Thymus (tissue), 11 donors: ENCODE measurements around the gene KDM3A. TPM values are rescaled to one million over a fixed set of nuclear protein-coding genes. Genes with fewer than 3 reads are reported as not detected.

Source experiments
- DNase-seq, 9 donors: peaks; one replicate each; pipeline ENCODE4 v3.0.0-alpha.2; 2013; ENCODE audit warnings: low spot score in 9 of 9, low read depth in 6 of 9, missing footprints in 1 of 9
- H3K27ac ChIP-seq, 2 donors: one replicate each; pipeline ENCODE4 v1.5.1; 2013; ENCODE audit warnings: control low read depth in 1 of 2, low read depth in 1 of 2, low read length in 1 of 2, mild to moderate bottlenecking in 1 of 2, moderate library complexity in 1 of 2
- H3K27me3 ChIP-seq, 2 donors: one replicate each; pipeline ENCODE4 v1.5.1; 2013; ENCODE audit warnings: low read length in 1 of 2; ENCODE audit not compliant: control insufficient read depth in 2 of 2, insufficient read depth in 1 of 2
- H3K36me3 ChIP-seq, 2 donors: one replicate each; pipeline ENCODE4 v1.5.1; 2013; ENCODE audit warnings: low read length in 1 of 2, mild to moderate bottlenecking in 1 of 2, moderate library complexity in 1 of 2; ENCODE audit not compliant: control insufficient read depth in 2 of 2, insufficient read depth in 2 of 2
- H3K4me1 ChIP-seq, 2 donors: one replicate each; pipeline ENCODE4 v1.5.1; 2013; ENCODE audit warnings: low read length in 2 of 2; ENCODE audit not compliant: control insufficient read depth in 2 of 2, insufficient read depth in 2 of 2
- H3K4me3 ChIP-seq, 2 donors: one replicate each; pipeline ENCODE4 v1.5.1; 2013; ENCODE audit warnings: low read length in 2 of 2, control low read depth in 1 of 2, mild to moderate bottlenecking in 1 of 2
- H3K9me3 ChIP-seq, 2 donors: one replicate each; pipeline ENCODE4 v1.5.1; 2013; ENCODE audit warnings: low read length in 1 of 2, mild to moderate bottlenecking in 1 of 2; ENCODE audit not compliant: control insufficient read depth in 2 of 2, insufficient read depth in 1 of 2
- WGBS: extraction: QIAGEN DNeasy Blood & Tissue Kit; methylation state at CpG from one replicate; pipeline ENCODE4 v1.1.7; 2013; 5-methylcytosine and 5-hydroxymethylcytosine counted together
- polyA plus RNA-seq: library from polyadenylated mRNA; stranded (reverse); fragments of 200-250 nt; gene quantifications from one replicate; pipeline ENCODE4 v1.2.3, GENCODE V29; 2013
- total RNA-seq: library from RNA; stranded (reverse); fragments of 120-200 nt; gene quantifications from one replicate; pipeline ENCODE4 v1.2.4, GENCODE V29; 2013
- donor health status: healthy.

Gene KDM3A
- total and polyA plus RNA-seq, 2 donors: 46.1 to 53.4 TPM

DNA sequence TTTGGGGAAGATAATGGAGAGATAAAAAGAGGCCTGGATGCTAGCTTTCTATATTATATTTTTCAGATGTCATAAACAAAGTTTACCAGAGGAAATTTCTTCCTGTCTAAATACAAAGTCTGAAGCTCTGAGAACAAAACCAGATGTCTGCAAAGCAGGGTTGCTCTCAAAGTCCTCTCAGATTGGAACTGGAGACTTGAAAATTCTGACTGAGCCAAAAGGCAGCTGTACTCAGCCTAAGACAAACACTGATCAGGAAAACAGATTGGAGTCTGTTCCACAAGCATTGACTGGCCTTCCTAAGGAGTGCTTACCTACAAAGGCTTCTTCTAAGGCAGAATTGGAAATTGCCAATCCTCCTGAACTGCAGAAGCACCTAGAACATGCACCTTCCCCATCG is 25.1 kb downstream of the KDM3A start:
- WGBS: 99% methylated on average over 1 of the region's 1 CpG
- Histone ChIP-seq H3K9me3 (no peaks in the 10 kb centered on the region), H3K4me1 (peaks cover 0 to 3% of the 10 kb centered on the region in 2 donors), H3K27me3 (no peaks in the 10 kb centered on the region), H3K27ac (no peak overlapping the region), H3K36me3 (peaks cover 49 to 85% of the 10 kb centered on the region in 2 donors), H3K4me3 (no peak overlapping the region)
- no peak for DNase-seq

GRCh38 chr2:86468162-86469033 is 27.2 kb downstream of the KDM3A start:
- H3K4me1 ChIP-seq: peaks cover 0 to 3% of the 10 kb centered on the region in 2 donors
- H3K27ac ChIP-seq: peak overlapping the region in 1 of 2 donors; percentile 45
- 90% methylated on average over 7 of the region's 7 CpGs for WGBS
- H3K36me3 ChIP-seq: peaks cover 51 to 86% of the 10 kb centered on the region in 2 donors
- DNase-seq: peak in 6 of 9 donors; percentile 9 to 50 (median 16)
- no peaks in the 10 kb centered on the region for H3K27me3 ChIP-seq
- no peaks in the 10 kb centered on the region for H3K9me3 ChIP-seq
- H3K4me3 ChIP-seq: no peak overlapping the region

GRCh38 chr2:86470890-86471289 is 29.7 kb downstream of the KDM3A start:
- DNase-seq: no peak
- peaks cover 53 to 85% of the 10 kb centered on the region in 2 donors for H3K36me3 ChIP-seq
- WGBS: 98% methylated on average over 1 of the region's 1 CpG
- no peak overlapping the region for H3K4me3 ChIP-seq
- no peaks in the 10 kb centered on the region for H3K27me3 ChIP-seq
- H3K9me3 ChIP-seq: no peaks in the 10 kb centered on the region
- H3K4me1 ChIP-seq: peaks cover 0 to 3% of the 10 kb centered on the region in 2 donors
- no peak overlapping the region for H3K27ac ChIP-seq

DNA sequence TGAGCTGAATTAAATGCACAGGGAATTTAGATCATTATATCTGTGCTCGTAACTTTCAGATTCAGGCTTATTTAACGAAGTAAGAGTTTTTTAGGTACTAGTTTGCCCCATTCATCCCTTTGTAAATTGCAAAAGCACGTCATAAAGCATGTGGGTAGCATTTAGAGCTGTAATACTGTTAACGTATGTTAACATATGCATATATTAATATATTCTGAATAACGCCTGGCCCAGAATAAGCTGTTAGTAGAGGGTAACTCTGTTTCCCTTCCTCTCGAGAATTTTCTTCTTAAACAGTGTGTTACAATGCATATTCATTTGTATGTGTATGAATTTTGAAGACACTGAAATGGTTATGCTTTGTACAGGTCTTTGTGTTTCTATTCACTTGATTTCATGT is 30.5 kb downstream of the KDM3A start:
- no peaks in the 10 kb centered on the region for H3K9me3 ChIP-seq
- H3K27ac ChIP-seq: no peak overlapping the region
- 96% methylated on average over 6 of the region's 6 CpGs for WGBS
- H3K27me3 ChIP-seq: no peaks in the 10 kb centered on the region
- no peak overlapping the region for H3K4me3 ChIP-seq
- no peak for DNase-seq
- H3K4me1 ChIP-seq: peaks cover 0 to 3% of the 10 kb centered on the region in 2 donors
- H3K36me3 ChIP-seq: peaks cover 53 to 82% of the 10 kb centered on the region in 2 donors

GRCh38 chr2:86476092-86476491 is 34.9 kb downstream of the KDM3A start:
- no peak overlapping the region for H3K27ac ChIP-seq
- peaks cover 61 to 90% of the 10 kb centered on the region in 2 donors for H3K36me3 ChIP-seq
- no peaks in the 10 kb centered on the region for H3K9me3 ChIP-seq
- H3K4me3 ChIP-seq: no peak overlapping the region
- H3K4me1 ChIP-seq: no peaks in the 10 kb centered on the region
- no peaks in the 10 kb centered on the region for H3K27me3 ChIP-seq
- DNase-seq: no peak

DNA sequence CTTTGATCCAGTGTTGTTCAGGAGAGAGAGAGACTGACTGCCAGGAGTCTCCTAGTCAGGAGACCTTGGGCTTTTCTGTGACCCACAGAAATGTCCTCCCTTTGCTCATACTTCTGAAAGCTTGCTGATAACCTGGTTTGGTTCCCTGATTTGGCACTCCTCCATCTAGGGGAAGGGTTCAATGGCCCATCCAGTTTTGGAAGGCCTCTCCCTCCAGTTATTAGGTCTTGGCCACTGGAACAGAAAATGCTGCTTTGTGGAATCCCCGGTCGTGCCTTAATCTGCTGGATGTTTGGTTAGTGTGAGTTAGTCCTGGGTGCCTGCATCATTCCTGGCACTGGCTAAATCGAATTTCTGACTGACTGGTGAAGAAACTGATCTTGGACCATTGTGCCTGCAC is 35.7 kb downstream of the KDM3A start:
- Histone ChIP-seq H3K27me3 (no peaks in the 10 kb centered on the region), H3K4me1 (no peaks in the 10 kb centered on the region), H3K36me3 (peaks cover 65 to 89% of the 10 kb centered on the region in 2 donors), H3K27ac (no peak overlapping the region), H3K4me3 (no peak overlapping the region), H3K9me3 (no peaks in the 10 kb centered on the region)
- 98% methylated on average over 3 of the region's 3 CpGs for WGBS
- DNase-seq: no peak

DNA sequence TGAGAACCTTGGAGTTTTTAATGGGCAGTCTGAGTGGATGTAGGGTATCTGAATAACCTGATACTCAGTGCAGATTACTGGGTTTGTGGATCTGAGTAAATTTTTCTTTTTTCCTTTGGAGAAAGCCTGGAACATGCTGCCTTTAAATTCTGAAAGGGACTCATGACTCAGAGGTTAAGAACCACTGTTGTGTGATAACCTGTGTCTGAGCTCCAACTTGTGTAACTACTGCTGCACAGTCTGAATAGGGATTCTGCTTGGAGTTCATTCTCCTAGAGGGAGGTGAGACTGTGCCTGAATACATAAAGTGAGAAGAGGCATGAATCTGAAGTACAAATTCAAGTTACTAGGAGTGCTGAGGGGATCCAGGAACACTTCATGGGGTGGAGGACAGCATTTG is 36.2 kb downstream of the KDM3A start:
- DNase-seq: no peak
- Histone ChIP-seq H3K27me3 (no peaks in the 10 kb centered on the region), H3K4me3 (no peak overlapping the region), H3K9me3 (no peaks in the 10 kb centered on the region), H3K4me1 (no peaks in the 10 kb centered on the region), H3K27ac (no peak overlapping the region), H3K36me3 (peaks cover 69 to 89% of the 10 kb centered on the region in 2 donors)

DNA sequence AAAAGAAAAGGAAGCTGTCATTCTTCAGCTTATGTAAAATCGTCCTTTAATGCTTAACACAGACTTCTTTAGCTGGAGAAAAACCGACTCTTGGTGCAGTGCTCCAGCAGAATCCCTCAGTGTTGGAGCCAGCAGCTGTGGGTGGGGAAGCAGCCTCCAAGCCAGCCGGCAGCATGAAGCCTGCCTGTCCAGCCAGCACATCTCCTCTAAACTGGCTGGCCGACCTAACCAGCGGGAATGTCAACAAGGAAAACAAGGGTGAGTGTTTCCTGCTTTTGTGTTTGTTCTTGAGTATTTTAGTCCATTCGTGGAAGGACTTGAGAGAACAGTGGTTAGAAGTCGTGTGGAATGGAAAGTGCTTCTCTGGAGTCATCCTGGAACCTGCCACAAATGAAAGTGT is 38.9 kb downstream of the KDM3A start:
- Histone ChIP-seq H3K4me3 (no peak overlapping the region), H3K36me3 (peaks cover 69 to 91% of the 10 kb centered on the region in 2 donors), H3K27ac (no peak overlapping the region), H3K27me3 (no peaks in the 10 kb centered on the region), H3K9me3 (no peaks in the 10 kb centered on the region), H3K4me1 (no peaks in the 10 kb centered on the region)
- DNase-seq: no peak
- WGBS: 87% methylated on average over 7 of the region's 7 CpGs

- no peak for DNase-seq
- WGBS: 97% methylated on average over 3 of the region's 3 CpGs
- peaks cover 66 to 95% of the 10 kb centered on the region in 2 donors for H3K36me3 ChIP-seq
- H3K4me3 ChIP-seq: no peak overlapping the region
- no peaks in the 10 kb centered on the region for H3K4me1 ChIP-seq
- no peaks in the 10 kb centered on the region for H3K9me3 ChIP-seq
- no peak overlapping the region for H3K27ac ChIP-seq
- no peaks in the 10 kb centered on the region for H3K27me3 ChIP-seq
These were observed 40.9 kb downstream of the KDM3A start for GRCh38 chr2:86482034-86482433.
